Measurements from ENCODE around the gene MANF. TPM values are rescaled to one million over a fixed set of nuclear protein-coding genes. Genes with fewer than 3 reads are reported as not detected.

MANF gene
- total and polyA plus RNA-seq, 2 donors from 2014 or later, result 96.5 to 224 TPM

DNA sequence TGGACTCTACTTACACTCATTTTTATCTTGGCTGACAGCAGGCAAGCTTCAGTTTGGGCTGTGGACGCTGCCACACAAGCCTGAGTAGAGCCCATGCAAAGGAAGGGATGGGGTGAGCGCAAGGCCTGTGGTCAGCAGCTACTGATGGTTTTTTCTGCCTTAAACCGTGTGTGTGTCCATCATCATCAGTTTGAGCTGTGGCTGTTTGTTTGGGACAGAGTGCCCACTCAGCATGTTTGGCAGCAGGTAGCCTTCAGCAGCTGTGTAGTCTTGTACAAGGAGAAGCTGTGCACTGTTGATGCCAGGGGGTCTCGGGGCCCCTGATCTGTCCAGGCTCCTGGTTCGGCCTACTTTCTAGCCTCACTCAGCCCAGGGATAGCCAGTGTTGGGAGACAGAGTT lies 9.4 kb downstream of the MANF start:
- Histone ChIP-seq H3K36me3 (ENCODE audit: control insufficient read depth in 2 of 3, insufficient read depth in 3 of 3, low read length in 3 of 3) (peaks cover 10 to 33% (median 17%) of the 10 kb centered on the region in 3 donors), H3K4me1 (ENCODE audit: control insufficient read depth in 2 of 3, insufficient read depth in 2 of 3, low read depth in 1 of 3, low read length in 3 of 3) (peaks cover 0 to 26% (median 15%) of the 10 kb centered on the region in 3 donors), H3K9me3 (ENCODE audit: control insufficient read depth in 2 of 3, insufficient read depth in 1 of 3, low read length in 3 of 3) (no peaks in the 10 kb centered on the region), H3K9ac (ENCODE audit: low read length in 3 of 3) (no peak overlapping the region), H3K27ac (ENCODE audit: low read depth in 2 of 2, low read length in 2 of 2) (no peak overlapping the region), H3K27me3 (ENCODE audit: control insufficient read depth, insufficient read depth, low read length) (no peaks in the 10 kb centered on the region), H3K4me3 (ENCODE audit: low read length in 3 of 3) (no peak overlapping the region)
- TF ChIP-seq, protein P1, sequence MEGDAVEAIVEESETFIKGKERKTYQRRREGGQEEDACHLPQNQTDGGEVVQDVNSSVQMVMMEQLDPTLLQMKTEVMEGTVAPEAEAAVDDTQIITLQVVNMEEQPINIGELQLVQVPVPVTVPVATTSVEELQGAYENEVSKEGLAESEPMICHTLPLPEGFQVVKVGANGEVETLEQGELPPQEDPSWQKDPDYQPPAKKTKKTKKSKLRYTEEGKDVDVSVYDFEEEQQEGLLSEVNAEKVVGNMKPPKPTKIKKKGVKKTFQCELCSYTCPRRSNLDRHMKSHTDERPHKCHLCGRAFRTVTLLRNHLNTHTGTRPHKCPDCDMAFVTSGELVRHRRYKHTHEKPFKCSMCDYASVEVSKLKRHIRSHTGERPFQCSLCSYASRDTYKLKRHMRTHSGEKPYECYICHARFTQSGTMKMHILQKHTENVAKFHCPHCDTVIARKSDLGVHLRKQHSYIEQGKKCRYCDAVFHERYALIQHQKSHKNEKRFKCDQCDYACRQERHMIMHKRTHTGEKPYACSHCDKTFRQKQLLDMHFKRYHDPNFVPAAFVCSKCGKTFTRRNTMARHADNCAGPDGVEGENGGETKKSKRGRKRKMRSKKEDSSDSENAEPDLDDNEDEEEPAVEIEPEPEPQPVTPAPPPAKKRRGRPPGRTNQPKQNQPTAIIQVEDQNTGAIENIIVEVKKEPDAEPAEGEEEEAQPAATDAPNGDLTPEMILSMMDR (IDR thresholded peaks at IDR 0.05; ENCODE audit: borderline replicate concordance, extremely low read depth, insufficient read depth), result no peak
- FAIRE-seq (no peak), DNase-seq (no peak)
- intact Hi-C loops (cut with DNase I), result no loop called here

DNA sequence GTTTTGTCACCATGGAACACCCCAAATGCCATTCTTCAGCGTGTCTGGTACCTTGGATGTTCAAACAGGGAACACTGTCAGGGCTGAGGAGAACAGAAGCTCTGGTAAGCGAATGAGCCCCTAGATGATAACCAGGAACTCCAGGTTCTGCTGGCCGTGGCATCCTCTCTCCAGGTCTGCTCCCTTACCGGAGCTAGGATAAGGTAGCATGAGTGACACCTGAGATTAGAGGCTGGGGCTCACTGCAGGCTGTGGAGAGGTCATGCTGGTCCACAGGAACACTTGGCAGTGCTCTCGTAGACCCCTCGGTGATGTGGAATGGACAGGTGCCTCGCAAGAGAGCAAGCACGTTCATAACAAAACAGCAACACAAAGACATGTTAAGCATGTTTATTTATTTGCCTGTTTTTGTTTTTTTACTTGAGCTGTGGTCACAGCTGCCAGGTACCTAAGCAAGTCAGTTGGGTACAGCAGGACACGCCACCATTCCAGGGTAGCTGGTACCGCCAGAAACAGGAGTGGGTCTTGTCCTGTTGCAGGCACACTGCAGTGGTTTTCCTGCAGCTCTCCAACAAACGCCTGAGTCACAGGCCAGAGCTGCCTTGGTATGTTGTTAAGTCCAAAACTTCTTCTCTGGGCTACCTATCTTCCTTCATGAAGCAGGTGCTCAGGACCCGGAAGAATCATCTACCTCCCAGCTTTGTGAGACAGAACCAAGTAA lies 10.6 kb downstream of the MANF start:
- peaks cover 0 to 21% (median 7%) of the 10 kb centered on the region in 3 donors for H3K4me1 ChIP-seq (ENCODE audit: control insufficient read depth in 2 of 3, insufficient read depth in 2 of 3, low read depth in 1 of 3, low read length in 3 of 3)
- TF ChIP-seq, protein P1 (IDR thresholded peaks at IDR 0.05; ENCODE audit: borderline replicate concordance, extremely low read depth, insufficient read depth), result no peak
- peaks cover 10 to 33% (median 23%) of the 10 kb centered on the region in 3 donors for H3K36me3 ChIP-seq (ENCODE audit: control insufficient read depth in 2 of 3, insufficient read depth in 3 of 3, low read length in 3 of 3)
- no peak overlapping the region for H3K4me3 ChIP-seq (ENCODE audit: low read length in 3 of 3)
- intact Hi-C loops (cut with DNase I), result no loop called here
- no peak for FAIRE-seq
- no peak overlapping the region for H3K9ac ChIP-seq (ENCODE audit: low read length in 3 of 3)
- no peak overlapping the region for H3K27ac ChIP-seq (ENCODE audit: low read depth in 2 of 2, low read length in 2 of 2)
- H3K9me3 ChIP-seq (ENCODE audit: control insufficient read depth in 2 of 3, insufficient read depth in 1 of 3, low read length in 3 of 3), result no peaks in the 10 kb centered on the region
- H3K27me3 ChIP-seq (ENCODE audit: control insufficient read depth, insufficient read depth, low read length), result no peaks in the 10 kb centered on the region
- DNase-seq, result no peak

DNA sequence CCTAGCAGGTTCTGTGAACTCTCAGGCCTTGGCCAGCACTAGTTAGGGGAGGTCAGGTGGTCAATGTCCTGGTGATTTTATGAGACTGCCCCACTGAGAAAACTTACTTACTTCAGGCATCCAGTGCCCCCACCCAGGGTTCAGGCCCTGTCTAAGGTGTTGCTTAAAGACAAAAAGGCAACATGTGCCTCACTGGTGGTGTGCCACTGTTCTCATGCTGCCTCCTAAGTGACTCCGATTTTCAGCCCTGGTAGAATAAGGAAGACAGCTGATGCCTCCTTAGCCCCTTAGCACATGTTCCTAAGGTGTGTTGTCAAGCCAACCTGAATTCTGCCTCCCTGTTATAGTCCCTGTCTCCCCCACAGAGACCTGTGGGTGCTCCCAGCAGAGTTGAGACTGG lies 11.3 kb downstream of the MANF start:
- intact Hi-C loops (cut with DNase I), result no loop called here

More for the DNA sequence above, 11.3 kb downstream of the MANF start:
- H3K36me3 ChIP-seq (ENCODE audit: control insufficient read depth in 2 of 3, insufficient read depth in 3 of 3, low read length in 3 of 3), result peaks cover 10 to 33% (median 23%) of the 10 kb centered on the region in 3 donors
- H3K9ac ChIP-seq (ENCODE audit: low read length in 3 of 3), result no peak overlapping the region
- FAIRE-seq (no peak), DNase-seq (peak in 1 of 5 donors; percentile 11)
- no peak overlapping the region for H3K4me3 ChIP-seq (ENCODE audit: low read length in 3 of 3)
- H3K9me3 ChIP-seq (ENCODE audit: control insufficient read depth in 2 of 3, insufficient read depth in 1 of 3, low read length in 3 of 3), result no peaks in the 10 kb centered on the region
- TF ChIP-seq, protein P1 (IDR thresholded peaks at IDR 0.05; ENCODE audit: borderline replicate concordance, extremely low read depth, insufficient read depth), result no peak
- H3K27me3 ChIP-seq (ENCODE audit: control insufficient read depth, insufficient read depth, low read length), result no peaks in the 10 kb centered on the region
- peaks cover 0 to 19% (median 6%) of the 10 kb centered on the region in 3 donors for H3K4me1 ChIP-seq (ENCODE audit: control insufficient read depth in 2 of 3, insufficient read depth in 2 of 3, low read depth in 1 of 3, low read length in 3 of 3)
- no peak overlapping the region for H3K27ac ChIP-seq (ENCODE audit: low read depth in 2 of 2, low read length in 2 of 2)

All from kidney (tissue), 14 donors.